Mononuclear cell (primary cell): Measurements from ENCODE around the gene HSPG2. TPM values are rescaled to one million over a fixed set of nuclear protein-coding genes. Genes with fewer than 3 reads are reported as not detected.
A peak's percentile ranks its signal among the peaks of the same experiment; 100 is the strongest.

Experiments
- H3K27me3 ChIP-seq: 2 replicates; pipeline ENCODE4 v1.6.0; 2011; ENCODE audit warnings: low read length, control low read depth; ENCODE audit not compliant: insufficient read depth
- H3K4me1 ChIP-seq: 2 replicates; pipeline ENCODE4 v1.5.1; 2011; ENCODE audit warnings: mild to moderate bottlenecking, low read length, control low read depth; ENCODE audit not compliant: insufficient read depth
- H3K4me3 ChIP-seq: 2 replicates; pipeline ENCODE4 v1.5.1; 2011; ENCODE audit warnings: mild to moderate bottlenecking, low read length, moderate library complexity
- H3K9me3 ChIP-seq: 2 replicates; pipeline ENCODE4 v1.5.1; 2011; ENCODE audit warnings: low read depth, mild to moderate bottlenecking, control low read depth, low read length
- total RNA-seq: library from RNA; depleted of rRNA; stranded (reverse); fragments of >200 nt; gene quantifications from one replicate; pipeline ENCODE4 v1.2.3, GENCODE V29; 2012

HSPG2 gene
- total RNA-seq, 1 donor, result 0.73 TPM

GRCh38 chr1:21824926-21825325, 112.2 kb downstream of the HSPG2 start:
- Histone ChIP-seq H3K9me3 (no peaks in the 10 kb centered on the region), H3K4me1 (no peaks in the 10 kb centered on the region), H3K4me3 (no peak overlapping the region), H3K27me3 (no peaks in the 10 kb centered on the region)

DNA sequence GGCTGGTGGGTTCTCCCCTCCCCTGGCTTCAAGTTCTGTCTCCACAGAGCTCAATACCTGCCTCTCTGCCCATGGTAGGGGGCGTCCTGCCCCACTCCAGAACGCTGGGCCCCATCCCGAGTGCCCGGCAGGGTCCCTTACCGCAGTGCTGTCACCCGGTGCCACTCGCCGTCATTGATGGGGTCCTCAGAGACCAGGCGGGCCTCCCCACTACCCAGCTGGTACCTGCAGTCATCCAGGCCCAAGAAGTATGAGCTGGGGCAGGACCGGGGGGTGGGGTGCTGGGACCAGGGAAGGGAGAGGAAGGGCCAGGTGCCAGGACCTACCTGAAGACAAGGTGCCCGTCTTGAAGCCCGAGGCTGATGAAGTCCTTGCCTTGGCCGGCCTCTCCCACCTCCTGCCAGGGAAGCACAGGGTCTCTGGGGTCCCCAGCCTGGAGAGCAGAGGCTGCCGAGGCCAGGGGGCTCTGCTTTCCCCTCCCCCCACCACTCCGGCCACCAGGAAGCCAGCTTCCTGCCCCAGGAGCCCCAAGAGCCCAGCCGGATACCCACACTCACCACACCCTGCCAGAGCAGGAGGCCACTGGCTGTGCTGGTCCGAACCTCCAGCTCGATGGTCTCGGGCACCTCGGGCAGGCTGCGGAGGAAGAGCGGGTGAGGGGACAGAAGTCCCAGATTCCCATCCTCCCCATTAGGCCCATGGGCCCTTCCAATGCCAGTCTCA, 113.0 kb downstream of the HSPG2 start:
- Histone ChIP-seq H3K9me3 (no peaks in the 10 kb centered on the region), H3K4me1 (no peaks in the 10 kb centered on the region), H3K27me3 (no peaks in the 10 kb centered on the region), H3K4me3 (no peak overlapping the region)

DNA sequence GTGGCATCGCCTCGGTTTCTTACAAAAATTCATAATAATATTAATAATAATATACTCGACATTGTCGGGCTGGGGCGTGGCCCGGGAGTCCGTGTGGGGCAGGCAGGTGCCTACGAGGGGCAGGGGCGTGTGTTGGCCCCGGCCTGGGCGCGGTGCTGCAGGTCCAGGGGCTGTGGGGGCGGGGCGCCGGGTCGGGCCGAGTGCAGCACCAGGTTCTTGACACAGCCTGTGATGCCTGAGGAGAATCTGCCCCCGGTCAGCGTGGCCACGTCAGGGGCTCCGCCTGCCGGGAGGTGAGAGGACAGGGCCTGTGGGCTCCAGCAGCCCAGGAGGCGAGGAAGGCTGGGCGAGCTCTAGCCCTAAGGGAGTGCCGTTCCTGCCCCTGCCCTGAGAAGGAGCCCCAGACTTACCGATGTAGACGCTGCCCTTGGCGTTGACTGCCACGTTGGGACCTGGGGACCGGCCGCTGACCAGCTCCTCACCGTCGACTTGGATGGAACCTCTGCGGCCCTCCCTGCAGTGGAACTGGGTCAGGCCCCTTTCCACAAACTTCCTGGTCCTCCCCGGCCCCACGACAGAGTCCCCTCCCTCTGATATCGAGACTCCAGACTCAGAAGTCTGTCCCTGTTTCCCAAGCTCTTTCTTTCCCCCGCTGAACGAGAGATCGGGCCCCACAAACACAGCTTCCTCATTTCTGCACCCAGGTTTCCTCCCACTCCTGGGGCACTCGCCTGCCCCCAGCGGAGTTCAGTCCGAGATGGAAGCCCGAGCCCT, 113.7 kb downstream of the HSPG2 start:
- Histone ChIP-seq H3K4me1 (peaks cover 2% of the 10 kb centered on the region), H3K9me3 (no peaks in the 10 kb centered on the region), H3K27me3 (no peaks in the 10 kb centered on the region), H3K4me3 (no peak overlapping the region)

DNA sequence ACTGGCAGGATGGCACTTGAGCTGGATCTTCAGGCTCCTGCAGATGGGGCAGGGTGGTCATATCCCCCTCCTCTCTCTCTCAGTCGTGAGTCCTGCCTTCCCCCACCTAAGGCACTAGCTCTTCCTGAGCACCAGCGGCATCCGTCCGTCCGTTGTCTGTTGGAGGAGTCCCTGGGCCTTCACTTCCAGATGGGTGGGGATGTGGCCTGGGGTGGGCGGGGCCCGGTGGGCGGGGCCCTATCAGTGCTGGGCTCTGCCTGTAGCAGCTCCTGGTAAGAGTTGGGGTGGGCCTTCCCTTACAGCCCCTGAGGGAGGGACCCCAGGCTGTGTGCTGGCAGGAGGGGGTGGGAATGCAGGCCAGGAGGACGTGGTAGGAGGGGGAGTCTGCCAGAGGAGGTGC, 114.8 kb downstream of the HSPG2 start:
- H3K9me3 ChIP-seq, result no peaks in the 10 kb centered on the region
- H3K4me3 ChIP-seq, result no peak overlapping the region
- H3K4me1 ChIP-seq, result peaks cover 4% of the 10 kb centered on the region
- no peaks in the 10 kb centered on the region for H3K27me3 ChIP-seq

GRCh38 chr1:21821385-21822019, 115.6 kb downstream of the HSPG2 start:
- Histone ChIP-seq H3K4me1 (peaks cover 4% of the 10 kb centered on the region), H3K4me3 (no peak overlapping the region), H3K27me3 (no peaks in the 10 kb centered on the region), H3K9me3 (no peaks in the 10 kb centered on the region)

DNA sequence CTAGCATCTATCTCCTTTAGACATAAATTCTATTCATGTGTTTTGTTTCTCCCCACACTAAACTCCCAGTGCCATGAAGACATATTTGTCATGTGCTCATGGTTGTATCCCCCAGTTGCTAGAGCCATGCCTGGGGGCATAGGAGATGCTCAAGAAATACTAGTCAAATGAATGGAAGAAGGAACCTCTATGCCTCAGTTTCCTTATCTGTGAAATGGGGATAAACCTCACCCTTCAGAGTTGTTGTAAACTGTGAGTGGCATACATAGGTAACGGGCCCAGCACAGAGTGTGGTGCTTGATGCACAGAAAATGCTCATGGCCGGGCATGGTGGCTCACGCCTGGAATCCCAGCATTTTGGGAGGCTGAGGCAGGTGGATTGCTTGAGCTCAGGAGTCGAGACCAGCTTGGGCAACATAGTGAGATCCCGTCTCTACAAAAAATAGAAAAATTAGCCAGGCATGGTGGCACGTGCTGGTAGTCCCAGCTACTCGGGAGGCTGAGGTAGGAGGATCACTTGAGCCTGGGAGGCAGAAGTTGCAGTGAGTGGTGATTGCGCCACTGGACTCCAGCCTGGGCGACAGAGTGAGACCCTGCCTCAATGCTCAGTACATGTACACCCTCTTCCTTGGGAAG, 116.4 kb downstream of the HSPG2 start:
- Histone ChIP-seq H3K27me3 (no peaks in the 10 kb centered on the region), H3K9me3 (no peaks in the 10 kb centered on the region), H3K4me1 (peaks cover 8% of the 10 kb centered on the region), H3K4me3 (no peak overlapping the region)

DNA sequence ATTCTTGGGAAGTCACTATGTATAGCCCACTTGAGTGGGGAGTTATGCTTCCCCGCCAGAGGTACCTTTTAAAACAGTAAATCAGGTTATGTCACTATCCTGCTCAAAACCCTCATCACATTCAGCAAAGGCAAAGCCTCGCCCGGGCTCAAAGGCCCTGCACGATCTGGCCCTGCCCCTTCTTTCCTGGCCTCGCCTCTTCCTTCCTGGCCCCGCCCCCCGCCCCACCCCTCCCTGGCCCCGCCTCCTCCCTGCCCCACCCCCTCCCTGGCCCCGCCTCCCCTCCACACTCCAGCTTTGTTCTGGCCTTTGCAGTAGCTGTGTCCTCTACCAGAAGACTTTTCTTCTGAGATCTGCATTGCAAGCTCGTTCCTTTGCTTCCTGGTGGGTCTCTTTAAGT, 118.5 kb downstream of the HSPG2 start:
- Histone ChIP-seq H3K4me1 (peaks cover 27% of the 10 kb centered on the region), H3K27me3 (no peaks in the 10 kb centered on the region), H3K9me3 (no peaks in the 10 kb centered on the region), H3K4me3 (no peak overlapping the region)

- no peaks in the 10 kb centered on the region for H3K9me3 ChIP-seq
- peaks cover 27% of the 10 kb centered on the region for H3K4me1 ChIP-seq
- H3K4me3 ChIP-seq, result no peak overlapping the region
- H3K27me3 ChIP-seq, result no peaks in the 10 kb centered on the region
Observed at GRCh38 chr1:21816602-21817302, 120.4 kb downstream of the HSPG2 start.

DNA sequence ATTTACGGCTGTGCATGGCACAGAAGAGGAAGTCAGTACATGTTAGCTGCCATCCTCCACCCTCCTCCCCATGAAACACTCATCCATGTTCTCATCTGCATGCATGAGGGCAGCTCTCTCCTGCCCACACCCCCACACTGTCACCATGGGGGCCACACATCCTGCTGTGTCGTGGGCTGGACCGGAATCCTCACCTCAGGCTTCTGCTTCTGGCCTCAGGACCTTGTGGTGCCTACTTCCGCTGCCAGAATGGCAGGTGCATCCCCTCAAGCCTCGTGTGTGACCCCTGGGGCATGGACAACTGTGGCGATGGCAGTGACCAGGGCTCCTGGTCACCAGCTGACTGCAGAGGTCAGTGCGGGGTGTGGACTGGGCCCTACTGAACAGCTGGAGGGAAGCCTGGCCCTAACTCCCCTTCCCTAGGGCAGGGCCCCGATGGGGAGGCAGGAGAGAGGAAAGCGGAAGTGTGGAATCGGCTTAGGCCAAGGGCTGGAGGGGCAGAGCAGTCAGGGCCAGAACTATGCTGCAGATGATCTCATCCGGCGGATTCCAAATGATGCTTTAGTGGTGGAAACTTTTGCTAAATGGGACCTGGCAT, 121.3 kb downstream of the HSPG2 start:
- Histone ChIP-seq H3K9me3 (no peaks in the 10 kb centered on the region), H3K4me3 (no peak overlapping the region), H3K27me3 (no peaks in the 10 kb centered on the region), H3K4me1 (peaks cover 27% of the 10 kb centered on the region)

- no peak overlapping the region for H3K4me3 ChIP-seq
- H3K4me1 ChIP-seq, result peaks cover 27% of the 10 kb centered on the region
- no peaks in the 10 kb centered on the region for H3K27me3 ChIP-seq
- no peaks in the 10 kb centered on the region for H3K9me3 ChIP-seq
Observed at GRCh38 chr1:21814981-21815582, 122.0 kb downstream of the HSPG2 start.

DNA sequence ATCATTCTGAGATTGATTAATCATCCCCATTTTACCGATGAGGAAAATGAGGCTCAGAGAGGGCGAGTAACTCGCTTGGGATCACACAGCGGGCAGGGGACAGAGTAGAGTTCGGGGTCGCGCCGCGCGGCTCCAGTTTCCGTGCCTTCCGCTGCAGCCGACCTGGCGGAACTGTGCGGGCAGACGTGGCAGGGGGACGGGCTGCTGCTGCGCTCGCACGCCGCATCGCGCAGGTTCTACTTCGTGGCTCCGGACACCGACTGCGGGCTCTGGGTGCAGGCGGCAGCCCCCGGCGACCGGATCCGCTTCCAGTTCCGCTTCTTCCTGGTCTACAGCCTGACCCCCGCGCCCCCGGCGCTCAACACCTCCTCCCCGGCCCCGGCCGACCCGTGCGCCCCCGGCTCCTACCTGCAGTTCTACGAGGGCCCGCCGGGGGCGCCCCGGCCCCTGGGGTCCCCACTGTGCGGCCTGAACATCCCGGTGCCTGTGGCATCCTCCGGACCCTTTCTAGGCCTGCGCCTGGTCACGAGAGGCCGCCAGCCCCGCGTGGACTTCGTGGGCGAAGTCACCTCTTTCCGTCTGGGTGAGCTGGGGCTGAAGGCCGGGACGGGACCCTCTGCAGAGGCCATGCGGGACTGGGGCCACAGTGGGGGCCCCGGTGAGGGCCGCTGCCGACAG, 122.7 kb downstream of the HSPG2 start:
- Histone ChIP-seq H3K9me3 (no peaks in the 10 kb centered on the region), H3K4me1 (peaks cover 27% of the 10 kb centered on the region), H3K4me3 (peak overlapping the region; percentile 31), H3K27me3 (no peaks in the 10 kb centered on the region)

DNA sequence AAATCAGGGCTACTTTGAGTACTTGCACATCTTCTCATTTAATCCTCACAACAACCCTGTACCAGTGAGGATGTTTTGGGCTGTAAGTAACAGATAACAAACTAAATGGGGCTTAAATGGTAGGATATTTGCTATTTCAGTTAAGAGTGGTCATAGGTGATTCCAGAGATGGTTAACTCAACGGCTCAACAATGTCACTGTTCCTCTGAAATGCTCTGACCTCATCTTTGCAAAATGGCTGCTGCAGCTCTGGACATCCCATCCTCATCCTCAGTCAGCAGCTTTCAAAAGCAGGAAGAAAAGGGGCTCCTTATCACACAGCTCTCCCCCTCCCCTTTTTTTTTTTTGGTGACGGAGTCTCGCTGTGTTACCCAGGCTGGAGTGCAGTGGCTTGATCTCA, 123.6 kb downstream of the HSPG2 start:
- H3K27me3 ChIP-seq, result no peaks in the 10 kb centered on the region
- H3K4me1 ChIP-seq, result peaks cover 27% of the 10 kb centered on the region
- H3K9me3 ChIP-seq, result no peaks in the 10 kb centered on the region
- no peak overlapping the region for H3K4me3 ChIP-seq

- no peaks in the 10 kb centered on the region for H3K27me3 ChIP-seq
- H3K4me3 ChIP-seq, result no peak within 1 kb of the TSS
- peaks cover 24% of the 10 kb centered on the region for H3K4me1 ChIP-seq
- no peaks in the 10 kb centered on the region for H3K9me3 ChIP-seq
Observed at GRCh38 chr1:21811875-21812305, 125.2 kb downstream of the HSPG2 start, which contains the start of gene LDLRAD2. Gene LDLRAD2, plus strand, starts transcription at chr1:21812265. Its CDS starts 187 bp downstream, at chr1:21812452.
